Panc1 (cell line): ENCODE data around the gene CACUL1. TPM values are rescaled to one million over a fixed set of nuclear protein-coding genes. Genes with fewer than 3 reads are reported as not detected.

Experiments
- ATAC-seq: fragments of 200-7000 bp; cut with Tn5 transposase; 2 replicates; pipeline ENCODE4 v1.9.1; 2020; ENCODE audit warnings: mild to moderate bottlenecking, moderate library complexity
- Bru-seq: library from RNA; stranded (reverse); fragments of 400-500 nt; gene quantifications from one replicate; lab custom pipeline; 2021; lab: Mats Ljungman, UMichigan
- BruChase-seq, 2 experiments: library from RNA; stranded (reverse); fragments of 400-500 nt; gene quantifications; one replicate each; lab custom pipeline; 2021; lab: Mats Ljungman, UMichigan
- BruUV-seq: library from RNA; stranded (reverse); fragments of 400-500 nt; replicated peaks from 2 replicates; lab custom pipeline; 2021; lab: Mats Ljungman, UMichigan
- CTCF ChIA-PET: fragments of 300-600 bp; sonication (Branson Sonifier 250); formaldehyde crosslinking; loops from one replicate; lab custom pipeline; 2022; ENCODE audit warnings: antibody characterized with exemption; lab: Charles Lee
- POLR2A ChIA-PET: fragments of 300-600 bp; sonication (Branson Sonifier 250); formaldehyde crosslinking; loops from one replicate; lab custom pipeline; 2022; ENCODE audit warnings: antibody characterized with exemption; lab: Charles Lee
- DNase-seq: peaks from one replicate; pipeline ENCODE4 v3.0.0-alpha.2; 2010; ENCODE audit warnings: low read depth, low spot score
- H3K27ac ChIP-seq: 2 replicates; pipeline ENCODE4 v1.5.1; 2011; ENCODE audit warnings: mild to moderate bottlenecking, low read length, inconsistent platforms
- H3K27me3 ChIP-seq: fragments of 200-500 bp; sonication (Bioruptor generic); 2 replicates; pipeline ENCODE4 v1.6.0; 2014; ENCODE audit warnings: low read length, inconsistent platforms; ENCODE audit not compliant: control insufficient read depth, insufficient read depth
- H3K36me3 ChIP-seq: fragments of 200-500 bp; sonication (Bioruptor generic); 2 replicates; pipeline ENCODE4 v1.5.1; 2014; ENCODE audit warnings: inconsistent platforms, mild to moderate bottlenecking, low read length, moderate library complexity; ENCODE audit not compliant: control insufficient read depth, insufficient read depth
- H3K4me1 ChIP-seq: 2 replicates; pipeline ENCODE4 v1.5.1; 2011; ENCODE audit warnings: inconsistent platforms, mild to moderate bottlenecking, low read length, moderate library complexity; ENCODE audit not compliant: control insufficient read depth, insufficient read depth
- H3K4me3 ChIP-seq, 2 experiments: 2 replicates each; pipeline ENCODE4 v1.5.1; 2011 to 2012; ENCODE audit warnings: low read depth in 2 of 2, low read length in 2 of 2, mild to moderate bottlenecking in 2 of 2, inconsistent platforms in 1 of 2, moderate library complexity in 1 of 2
- H3K9me3 ChIP-seq: fragments of 200-500 bp; sonication (Bioruptor generic); 2 replicates; pipeline ENCODE4 v1.5.1; 2014; ENCODE audit warnings: low read depth, mild to moderate bottlenecking, inconsistent platforms, low read length, moderate library complexity; ENCODE audit not compliant: control insufficient read depth, insufficient read depth
- CTCF ChIP-seq: fragments of 450-650 bp; IDR thresholded peaks from 2 replicates; pipeline ENCODE4 v1.5.1; 2017; ENCODE audit warnings: mild to moderate bottlenecking
- POLR2AphosphoS5 ChIP-seq: IDR thresholded peaks from 2 replicates; pipeline ENCODE4 v1.6.1; 2012; ENCODE audit warnings: mild to moderate bottlenecking, low read depth, low read length, moderate library complexity
- REST ChIP-seq, 2 experiments: IDR thresholded peaks; 2 replicates each; pipeline ENCODE4 v1.6.1; 2011 to 2012; ENCODE audit warnings: low read depth in 2 of 2, control low read depth in 1 of 2, low read length in 1 of 2, mild to moderate bottlenecking in 1 of 2, moderate library complexity in 1 of 2; ENCODE audit not compliant: insufficient read depth in 1 of 2
- SIN3A ChIP-seq: IDR thresholded peaks from 2 replicates; pipeline ENCODE4 v1.6.1; 2012; ENCODE audit warnings: low read depth, mild to moderate bottlenecking, low read length, moderate library complexity, borderline replicate concordance; ENCODE audit not compliant: insufficient read depth
- TCF7L2 ChIP-seq: IDR thresholded peaks from 2 replicates; pipeline ENCODE4 v1.6.1; 2011; ENCODE audit warnings: mild to moderate bottlenecking, low read depth, low read length, inconsistent platforms
- in situ Hi-C: cut with HindIII; loops from 2 replicates; pipeline ENCODE4 v1.10.0; 2016; ENCODE audit warnings: low sequenced_read_pairs, low pct_unique_long_range_greater_than_20kb
- intact Hi-C: fragments of 100-400 bp; cut with micrococcal nuclease; formaldehyde crosslinking; loops from one replicate; pipeline ENCODE4 v1.10.0; 2022; ENCODE audit not compliant: unreplicated experiment
- long read RNA-seq: library from polyadenylated mRNA; unstranded; transcript quantifications from one replicate; pipeline ENCODE4 v2.0.0, GENCODE V29; 2021; ENCODE audit not compliant: unreplicated experiment
- polyA plus RNA-seq: library from polyadenylated mRNA; unstranded; fragments of >200 nt; gene quantifications from one replicate; pipeline ENCODE4 v1.2.1, GENCODE V29; 2012; ENCODE audit warnings: missing spikeins; ENCODE audit not compliant: insufficient read length
- total RNA-seq: library from RNA; stranded (reverse); gene quantifications from one replicate; pipeline ENCODE4 v1.2.1, GENCODE V29; 2021; ENCODE audit not compliant: unreplicated experiment

Gene CACUL1
- 44.1 TPM for total RNA-seq
- polyA plus RNA-seq = 12.1 TPM
- percentile 90 among the genes with signal in this experiment for Bru-seq, nascent RNA
- BruChase-seq, experiment 1, labeled RNA remaining after a 2-hour chase = percentile 89 among the genes with signal in this experiment
- percentile 93 among the genes with signal in this experiment for BruChase-seq, experiment 2, labeled RNA remaining after a 6-hour chase
- long read RNA-seq, full-length matches to known transcripts = 30 of 46 reads
- long read RNA-seq, partial matches to known transcripts = 0 of 46 reads
- long read RNA-seq, other reads (novel, unspliced or antisense) = 16 of 46 reads

GRCh38 chr10:118754556-118755423 lies at the start of gene CACUL1:
Gene CACUL1, minus strand, starts transcription at chr10:118754970. Its CDS starts 208 bp downstream, at chr10:118754762.
- POLR2A ChIA-PET = interaction anchor here (0.5 to 1.2 kb wide), 5 partner anchors 15 to 321 kb away, joined by 3 to 8 read pairs (median 4); no protein-coding TSS in a partner anchor
- TF ChIP-seq REST (IDR thresholded peaks at IDR 0.05; ENCODE audit: insufficient read depth in 1 of 2, low read depth in 2 of 2, low read length in 1 of 2) (no peak), TCF7L2 (peak; percentile 23; the same call in 1 of the 2 replicates), CTCF (no peak), POLR2AphosphoS5 (peak; percentile 72), SIN3A (peak; percentile 95)

GRCh38 chr10:118804262-118804773 lies 49.5 kb upstream of the CACUL1 start:
- H3K9me3 ChIP-seq = no peaks in the 10 kb centered on the region
- no peak overlapping the region for H3K27ac ChIP-seq
- ATAC-seq (no peak), DNase-seq (no peak)
- BruUV-seq = no TSS peak
- ChIA-PET CTCF (interaction anchor here (0.5 to 0.9 kb wide), 3 partner anchors 10 to 132 kb away, joined by 5 to 6 read pairs (median 6); no protein-coding TSS in a partner anchor), POLR2A (no interaction called here)
- TF ChIP-seq TCF7L2 (no peak), POLR2AphosphoS5 (no peak), REST (IDR thresholded peaks at IDR 0.05; ENCODE audit: insufficient read depth in 1 of 2, low read depth in 2 of 2, low read length in 1 of 2) (no peak), SIN3A (no peak), CTCF (no peak)
- no peak overlapping the region for H3K4me3 ChIP-seq
- H3K27me3 ChIP-seq = 0 out of 2 replicates have a peak, but pooled peaks cover 2% of the 10 kb centered on the region
- peaks cover 3% of the 10 kb centered on the region; the same call in 1 of the 2 replicates for H3K4me1 ChIP-seq
- H3K36me3 ChIP-seq = no peaks in the 10 kb centered on the region
- intact Hi-C loops = loop anchor here (5.0 kb wide), 1 partner anchor 237 kb away; no protein-coding TSS in a partner anchor
- in situ Hi-C loops = no loop called here

More at GRCh38 chr10:118754556-118755423, at the start of gene CACUL1:
- in situ Hi-C loops (no loop called here), intact Hi-C loops (loop anchor here (5.0 kb wide), 1 partner anchor 278 kb away; no protein-coding TSS in a partner anchor)
- Histone ChIP-seq H3K36me3 (peaks cover 3% of the 10 kb centered on the region; the same call in 1 of the 2 replicates), H3K27ac (peak within 1 kb of the TSS; percentile 73), H3K4me3 (peak within 1 kb of the TSS; percentile 88), H3K4me1 (peaks cover 15% of the 10 kb centered on the region), H3K27me3 (no peaks in the 10 kb centered on the region), H3K9me3 (no peaks in the 10 kb centered on the region)
- CTCF ChIA-PET = interaction anchor here (0.5 to 0.7 kb wide), 2 partner anchors 16 to 96 kb away, joined by 3 read pairs; no protein-coding TSS in a partner anchor
- DNase-seq (peak; percentile 95), ATAC-seq (peak; percentile 98)
- no TSS peak for BruUV-seq
